HEK293T (cell line): Measurements from ENCODE around the gene NACC2.

Source experiments
- BHLHE40 ChIP-seq: fragments of 450-650 bp; IDR thresholded peaks from 2 replicates; pipeline ENCODE4 v1.6.1; 2016; ENCODE audit warnings: mild to moderate bottlenecking, moderate library complexity, borderline replicate concordance
- FOXA1 ChIP-seq: fragments of 450-650 bp; IDR thresholded peaks from 2 replicates; pipeline ENCODE4 v1.6.1; 2016; ENCODE audit warnings: mild to moderate bottlenecking
- L3MBTL2 ChIP-seq: fragments of 450-650 bp; conservative IDR thresholded peaks from 2 replicates; pipeline ENCODE4 v1.6.1; 2016; ENCODE audit warnings: mild to moderate bottlenecking
- SUZ12 ChIP-seq: fragments of 450-650 bp; IDR thresholded peaks from 2 replicates; pipeline ENCODE4 v1.6.1; 2016; ENCODE audit warnings: mild to moderate bottlenecking

GRCh38 chr9:136090056-136090735 lies 4.9 kb downstream of the NACC2 start:
- TF ChIP-seq FOXA1 (no peak), L3MBTL2 (no peak), BHLHE40 (no peak), SUZ12 (no peak)
